Testis (tissue), 2 donors: Measurements from ENCODE around the gene GALNT8.

Experiments used
- CTCF ChIP-seq, 3 experiments: fragments of 450-650 bp in 2 of 3; fragments of 200-600 bp in 1 of 3; sonication (generic) in 1 of 3; IDR thresholded peaks; one replicate each; pipeline ENCODE4 v1.5.1; 2016 to 2019; ENCODE audit warnings: antibody characterized with exemption in 3 of 3, mild to moderate bottlenecking in 2 of 3, moderate library complexity in 1 of 3
- POLR2A ChIP-seq: fragments of 450-650 bp; IDR thresholded peaks from one replicate; pipeline ENCODE4 v1.6.1; 2017; ENCODE audit warnings: antibody characterized with exemption, mild to moderate bottlenecking, moderate library complexity

- TF ChIP-seq POLR2A (no peak), CTCF (IDR thresholded peaks at IDR 0.05) (no peak)
These were observed 48.9 kb downstream of the GALNT8 start for GRCh38 chr12:4769073-4769472.
